Psoas muscle (tissue), 8 donors: ENCODE measurements around the gene ATF7. TPM values are rescaled to one million over a fixed set of nuclear protein-coding genes. Genes with fewer than 3 reads are reported as not detected.
A peak's percentile ranks its signal among the peaks of the same experiment; 100 is the strongest.

Experiments
- ATAC-seq, 4 donors: fragments of 200-7000 bp; cut with Tn5 transposase; one replicate each; pipeline ENCODE4 v1.9.1; 2020; ENCODE audit warnings: moderate library complexity in 3 of 4, mild to moderate bottlenecking in 2 of 4
- DNase-seq, 2 donors: peaks; one replicate each; pipeline ENCODE4 v3.0.0-alpha.2; 2020
- H3K27ac ChIP-seq: fragments of 200-600 bp; one replicate; pipeline ENCODE4 v1.8.0; 2022
- H3K27me3 ChIP-seq, 3 donors: fragments of 200-600 bp in 1 of 3; one replicate each; pipeline versions ENCODE4 v1.6.1 to v1.8.0; 2013 to 2022; ENCODE audit warnings: low read length in 2 of 3, mild to moderate bottlenecking in 2 of 3, moderate library complexity in 1 of 3; ENCODE audit not compliant: insufficient read depth in 3 of 3
- H3K36me3 ChIP-seq, 2 donors: fragments of 200-600 bp in 1 of 2; one replicate each; pipeline versions ENCODE4 v1.6.1 to v1.8.0; 2013 to 2022; ENCODE audit warnings: low read depth in 1 of 2, mild to moderate bottlenecking in 1 of 2, moderate library complexity in 1 of 2; ENCODE audit not compliant: insufficient read depth in 1 of 2
- H3K4me1 ChIP-seq: fragments of 200-600 bp; one replicate; pipeline ENCODE4 v1.8.0; 2022
- H3K4me3 ChIP-seq: fragments of 200-600 bp; one replicate; pipeline ENCODE4 v1.8.0; 2022; ENCODE audit warnings: mild to moderate bottlenecking
- H3K9me3 ChIP-seq: fragments of 200-600 bp; one replicate; pipeline ENCODE4 v1.8.0; 2022
- CTCF ChIP-seq: fragments of 200-600 bp; IDR thresholded peaks from one replicate; pipeline ENCODE4 v1.8.0; 2022; ENCODE audit warnings: antibody characterized with exemption
- WGBS, 3 donors: extraction: QIAGEN DNeasy Blood & Tissue Kit; methylation state at CpG; one replicate each; pipeline versions ENCODE4 v1.1.6 to v1.1.7; 2013; 5-methylcytosine and 5-hydroxymethylcytosine counted together
- intact Hi-C, 2 donors: fragments of 100-400 bp; cut with DNase I; formaldehyde crosslinking; loops; one replicate each; pipeline versions ENCODE4 v1.11.0 to v1.14.2; 2022
- polyA plus RNA-seq, 3 donors: library from polyadenylated mRNA; stranded (reverse); fragments of 200-250 nt; gene quantifications; one replicate each; pipeline ENCODE4 v1.2.3, GENCODE V29; 2013
- total RNA-seq, 4 donors: library from RNA; stranded (reverse); fragmentation: NEBNext Ultra II Directional in 2 of 4; extraction: Animal tissue kit (Norgen Biotek cat#: 25700) in 2 of 4; gene quantifications; one replicate each; pipeline versions ENCODE4 v1.2.1 to v1.2.4, GENCODE V29; 2021 to 2023
- donor health status: healthy with polysubstance abuse.
- donor health status: DM: no; HTN: no; CAD: no; lungs with moderate emphysema.
- donor health status: Bipolar disorder and iron deficiency.
- donor health status: healthy.
- donor health status: DM: yes; HTN: yes; CAD: no.
- donor health status: DM: no; HTN: no; CAD: no.
- donor health status: DM: no; HTN: no; CAD: no.
- donor health status: DM: yes; HTN: yes; CAD: no.

Gene ATF7
- total and polyA plus RNA-seq, 7 donors = 15.7 to 32.3 (median 25.4) TPM

GRCh38 chr12:53543539-53543938 is 82.6 kb downstream of the ATF7 start:
- ATAC-seq = peak; percentile 87 to 95 (median 90)
- intact Hi-C loops = loop anchor here in 1 of 2 donors (5.0 kb wide), 1 partner anchor 134 kb away; the partner anchor contains the start of gene ATP5MC2
- 24 to 28% (median 27%) methylated on average over 5 of the region's 5 CpGs for WGBS, 3 donors

GRCh38 chr12:53539526-53539925 is 86.7 kb downstream of the ATF7 start:
- DNase-seq (no peak), ATAC-seq (no peak)
- 92 to 100% (median 99%) methylated on average over 3 of the region's 3 CpGs for WGBS, 3 donors
- intact Hi-C loops = no loop called here
- peaks cover 10 to 92% of the 10 kb centered on the region in 2 donors for H3K36me3 ChIP-seq
- TF ChIP-seq CTCF = no peak
- no peaks in the 10 kb centered on the region for H3K27me3 ChIP-seq
- no peak overlapping the region for H3K4me3 ChIP-seq
- no peaks in the 10 kb centered on the region for H3K9me3 ChIP-seq
- H3K4me1 ChIP-seq = peaks cover 5% of the 10 kb centered on the region
- H3K27ac ChIP-seq = no peak overlapping the region

More at GRCh38 chr12:53543539-53543938, 82.6 kb downstream of the ATF7 start:
- no peaks in the 10 kb centered on the region for H3K9me3 ChIP-seq
- TF ChIP-seq CTCF = peak; percentile 83
- peaks cover 4 to 77% of the 10 kb centered on the region in 2 donors for H3K36me3 ChIP-seq
- H3K27me3 ChIP-seq = no peaks in the 10 kb centered on the region
- H3K4me1 ChIP-seq = peaks cover 5% of the 10 kb centered on the region
- H3K4me3 ChIP-seq = no peak overlapping the region
- H3K27ac ChIP-seq = peak overlapping the region; percentile 43
- DNase-seq = peak in 1 of 2 donors; percentile 31

DNA sequence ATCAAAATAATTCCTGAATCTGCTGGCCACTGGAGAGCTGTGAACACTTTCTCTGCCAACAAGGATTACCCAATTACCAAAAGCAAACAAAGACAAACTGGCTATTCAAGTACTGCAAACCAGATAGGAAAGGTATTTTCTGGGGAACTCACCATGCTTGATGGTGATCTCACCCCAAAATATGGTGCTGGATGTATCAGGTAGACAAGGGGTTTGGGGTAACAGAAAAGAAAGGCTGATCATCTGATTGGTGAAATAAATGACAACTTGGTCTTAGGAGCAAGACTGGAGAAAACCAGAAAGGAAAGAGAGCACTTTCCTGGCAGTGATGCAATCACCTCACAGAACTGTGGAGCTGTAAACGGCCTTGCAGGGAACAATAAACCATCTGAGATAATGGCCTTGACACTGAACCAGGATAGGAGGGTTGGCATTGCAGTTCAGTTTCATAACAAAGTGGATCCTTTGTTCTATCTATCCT is 87.9 kb downstream of the ATF7 start:
- no peak for TF ChIP-seq CTCF
- Histone ChIP-seq H3K9me3 (no peaks in the 10 kb centered on the region), H3K4me3 (no peak overlapping the region), H3K27me3 (no peaks in the 10 kb centered on the region), H3K36me3 (peaks cover 9 to 100% of the 10 kb centered on the region in 2 donors), H3K4me1 (no peaks in the 10 kb centered on the region), H3K27ac (no peak overlapping the region)
- intact Hi-C loops = no loop called here
- DNase-seq (no peak), ATAC-seq (no peak)
- 13 to 22% (median 17%) methylated on average over 1 of the region's 1 CpG for WGBS, 3 donors

- Histone ChIP-seq H3K9me3 (no peaks in the 10 kb centered on the region), H3K4me1 (no peaks in the 10 kb centered on the region), H3K27ac (no peak overlapping the region), H3K4me3 (no peak overlapping the region), H3K27me3 (no peaks in the 10 kb centered on the region), H3K36me3 (peaks cover 16 to 100% of the 10 kb centered on the region in 2 donors)
- intact Hi-C loops = no loop called here
- 89 to 90% (median 89%) methylated on average over 3 of the region's 3 CpGs for WGBS, 3 donors
- ATAC-seq (no peak), DNase-seq (no peak)
- no peak for TF ChIP-seq CTCF
These were observed 89.2 kb downstream of the ATF7 start for GRCh38 chr12:53536962-53537361.

DNA sequence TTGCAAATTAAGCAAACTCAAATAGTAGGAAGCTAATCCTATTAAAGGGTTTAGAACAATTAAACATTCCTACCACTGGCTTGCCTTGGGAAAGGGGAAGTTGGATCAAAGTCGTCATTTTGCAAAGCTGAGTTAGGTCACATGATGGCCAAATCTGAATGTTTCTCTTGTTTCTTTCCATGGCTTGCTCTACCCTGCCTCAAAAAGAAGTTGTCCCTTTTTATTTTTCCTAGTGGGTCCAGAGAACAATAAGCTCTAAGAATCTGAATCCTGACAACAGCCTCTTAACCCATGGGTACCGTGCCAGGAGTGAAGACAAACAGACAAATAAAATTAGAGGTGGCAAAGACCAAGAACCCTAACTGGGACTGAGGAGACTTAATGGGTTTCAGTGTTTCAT is 92.7 kb downstream of the ATF7 start:
- no peak for TF ChIP-seq CTCF
- Histone ChIP-seq H3K36me3 (peaks cover 22 to 99% of the 10 kb centered on the region in 2 donors), H3K4me3 (no peak overlapping the region), H3K27me3 (no peaks in the 10 kb centered on the region), H3K27ac (no peak overlapping the region), H3K4me1 (no peaks in the 10 kb centered on the region), H3K9me3 (no peaks in the 10 kb centered on the region)
- intact Hi-C loops = no loop called here
- DNase-seq (no peak), ATAC-seq (no peak)
- 77 to 86% (median 78%) methylated on average over 2 of the region's 2 CpGs for WGBS, 3 donors
